ENCODE measurements around the gene DIP2C.
"Not testable (repeated sequence)": the region's sequence is repeated elsewhere in the genome, so short reads cannot be mapped to it uniquely, and the experiment has no call there.

Gene DIP2C

DNA sequence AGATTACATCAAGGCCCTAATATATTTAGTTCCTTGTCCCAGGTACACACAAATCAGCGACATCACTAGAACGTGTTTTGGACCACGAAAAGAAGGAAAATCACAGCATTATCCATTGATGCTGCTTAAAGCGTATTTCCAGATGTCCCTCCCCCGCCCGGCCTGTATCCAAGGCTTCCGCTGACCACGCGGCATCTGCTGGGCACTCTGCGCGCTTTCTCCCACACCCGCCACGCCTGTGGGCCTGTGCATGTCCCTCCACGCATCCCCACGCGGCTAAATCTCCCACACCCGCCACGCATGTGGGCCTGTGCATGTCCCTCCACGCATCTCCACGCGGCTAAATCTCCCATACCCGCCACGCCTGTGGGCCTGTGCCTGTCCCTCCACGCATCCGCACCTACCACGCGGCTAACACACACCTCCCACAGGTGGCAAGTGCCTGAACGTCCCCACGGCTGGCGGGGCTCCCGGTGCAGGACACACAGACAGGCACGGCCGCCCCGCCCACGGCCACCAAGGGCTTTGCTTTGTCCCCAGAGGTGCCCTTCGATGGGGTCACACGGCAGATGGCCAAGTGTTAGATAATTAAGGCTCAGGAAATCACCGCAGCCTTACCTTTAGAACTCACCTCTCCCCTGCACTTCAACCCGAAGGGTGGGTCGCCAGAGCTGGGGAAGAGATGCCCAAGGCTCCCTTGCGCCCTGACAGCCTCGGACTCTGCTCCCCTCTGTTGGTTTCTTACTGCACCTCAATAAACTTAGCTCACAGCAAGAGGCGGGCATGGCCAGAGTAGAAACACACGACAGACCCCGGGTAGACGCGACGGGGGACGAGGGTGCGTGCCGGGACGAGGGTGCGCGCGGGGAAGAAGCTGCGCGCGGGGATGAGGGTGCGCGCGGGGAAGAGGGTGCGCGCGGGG, 49.5 kb downstream of the DIP2C start:
- DNase-seq (ENCODE audit: low spot score) = no peak

DNA sequence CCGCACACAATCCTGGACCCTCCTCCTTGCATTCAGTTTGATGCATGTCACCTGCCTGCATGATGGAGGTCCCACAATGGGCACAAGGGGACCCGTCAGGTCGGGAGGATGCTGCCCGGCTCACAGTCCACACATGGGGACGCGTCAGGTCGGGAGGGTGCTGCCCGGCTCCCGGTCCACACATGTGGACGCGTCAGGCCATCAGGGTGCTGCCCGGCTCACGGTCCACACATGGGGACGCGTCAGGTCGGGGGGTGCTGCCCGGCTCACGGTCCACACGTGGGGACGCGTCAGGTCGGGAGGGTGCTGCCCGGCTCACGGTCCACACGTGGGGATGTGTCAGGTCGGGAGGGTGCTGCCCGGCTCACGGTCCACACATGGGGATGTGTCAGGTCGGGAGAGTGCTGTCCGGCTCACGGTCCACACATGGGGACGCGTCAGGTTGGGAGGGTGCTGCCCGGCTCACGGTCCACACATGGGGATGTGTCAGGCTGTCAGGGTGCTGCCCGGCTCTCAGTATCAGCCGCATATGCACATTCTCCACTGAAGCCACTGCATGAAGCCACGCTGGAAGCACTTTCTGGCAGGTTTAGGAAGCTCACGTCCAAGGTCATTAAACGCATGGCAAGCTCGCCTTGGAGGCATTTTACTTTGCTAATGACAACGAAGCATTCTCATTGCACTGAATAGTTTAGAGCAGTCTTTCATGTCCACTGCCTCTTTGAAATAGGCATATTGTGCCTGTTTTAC, 50.3 kb downstream of the DIP2C start:
- no peak for DNase-seq (ENCODE audit: low spot score)

DNA sequence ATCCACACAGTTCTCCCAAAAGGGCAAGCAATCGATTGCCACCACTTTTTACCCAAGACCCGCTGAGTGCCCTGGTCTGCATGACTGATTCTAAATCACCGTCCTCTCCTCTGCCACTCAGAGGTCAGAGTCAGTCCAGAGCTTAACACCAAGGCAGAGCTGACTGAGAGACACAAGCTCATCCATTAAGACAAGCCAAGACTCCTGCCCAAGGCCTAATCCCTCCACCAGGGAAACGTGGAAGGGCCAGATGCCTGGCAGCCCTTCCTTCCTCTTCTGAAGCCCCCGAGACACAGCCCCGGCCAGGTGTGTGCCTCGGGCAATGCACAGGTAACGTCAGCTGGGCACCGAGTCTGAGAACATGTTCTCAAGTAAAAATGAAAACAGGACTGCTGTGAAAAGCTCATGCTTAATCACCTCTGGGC, 51.7 kb downstream of the DIP2C start:
- no peak for DNase-seq (ENCODE audit: low spot score)

DNA sequence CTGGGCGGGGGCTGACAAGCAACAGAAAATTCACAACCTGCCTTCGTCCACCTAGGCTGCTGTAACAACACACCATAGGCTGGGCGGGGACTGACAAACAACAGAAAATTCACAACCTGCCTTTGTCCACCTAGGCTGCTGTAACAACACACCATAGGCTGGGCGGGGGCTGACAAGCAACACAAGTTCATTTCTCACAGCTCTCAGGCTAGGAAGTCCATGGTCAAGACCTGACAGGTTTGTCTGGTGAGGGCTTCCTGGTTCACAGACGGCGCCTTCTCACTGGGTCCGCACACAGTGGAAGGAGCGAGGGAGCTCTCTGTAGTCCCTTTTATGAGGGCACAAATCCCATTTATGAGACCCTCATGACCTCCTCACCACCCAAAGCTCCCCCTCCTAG, 52.2 kb downstream of the DIP2C start:
- DNase-seq (ENCODE audit: low spot score) = no peak

DNA sequence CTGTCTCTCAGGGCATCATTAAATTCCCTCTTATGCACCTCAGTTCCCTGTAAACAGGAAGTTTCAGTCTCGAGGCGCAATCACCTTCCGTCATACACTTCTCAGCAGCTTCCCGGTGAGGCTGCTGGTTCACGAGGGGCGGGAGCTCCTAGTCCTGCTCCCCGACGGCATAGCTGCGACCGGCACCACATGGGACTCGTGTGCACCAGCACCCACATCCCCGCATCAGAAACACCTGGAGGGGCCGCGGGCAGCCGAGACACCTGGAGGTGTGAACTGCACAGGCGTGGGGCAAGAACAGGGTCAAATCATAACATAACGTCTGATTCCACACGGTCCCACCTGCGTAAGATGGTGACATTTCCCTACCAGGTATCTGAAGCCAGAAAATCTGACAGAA, 52.7 kb downstream of the DIP2C start:
- no peak for DNase-seq (ENCODE audit: low spot score)

DNA sequence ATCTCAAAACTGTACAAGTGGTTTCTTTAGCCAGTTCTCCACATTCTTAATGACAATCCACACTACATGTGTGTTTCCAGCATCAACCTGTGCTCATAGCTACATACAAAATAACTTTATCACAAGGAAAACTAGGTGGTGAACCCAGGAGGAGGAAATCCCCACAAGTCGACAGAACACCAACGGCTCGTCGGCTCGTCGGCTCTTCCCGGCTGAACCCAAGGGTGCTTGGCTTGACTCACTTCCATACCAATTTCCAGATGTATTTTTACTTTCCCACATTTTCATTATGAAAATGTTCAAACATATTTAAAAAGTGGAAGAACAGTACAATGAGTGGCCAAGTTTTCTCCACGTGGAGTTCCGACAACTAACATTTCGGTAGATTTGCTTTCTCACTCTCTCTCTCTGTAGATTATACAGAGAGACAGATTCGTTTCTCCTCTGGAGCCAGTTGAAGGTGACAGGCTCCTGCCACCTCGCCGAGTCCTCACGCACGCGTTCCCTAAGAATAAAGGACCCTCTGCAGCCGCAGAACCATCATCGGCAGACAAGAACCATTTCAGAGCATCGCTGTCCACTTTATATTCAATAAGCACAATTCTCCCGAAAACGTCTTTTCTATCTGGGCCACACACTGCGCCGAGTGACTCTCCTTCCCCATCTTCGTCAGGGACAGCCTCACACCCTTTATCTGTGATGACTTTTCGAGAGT, 53.3 kb downstream of the DIP2C start:
- no peak for DNase-seq (ENCODE audit: low spot score)

DNA sequence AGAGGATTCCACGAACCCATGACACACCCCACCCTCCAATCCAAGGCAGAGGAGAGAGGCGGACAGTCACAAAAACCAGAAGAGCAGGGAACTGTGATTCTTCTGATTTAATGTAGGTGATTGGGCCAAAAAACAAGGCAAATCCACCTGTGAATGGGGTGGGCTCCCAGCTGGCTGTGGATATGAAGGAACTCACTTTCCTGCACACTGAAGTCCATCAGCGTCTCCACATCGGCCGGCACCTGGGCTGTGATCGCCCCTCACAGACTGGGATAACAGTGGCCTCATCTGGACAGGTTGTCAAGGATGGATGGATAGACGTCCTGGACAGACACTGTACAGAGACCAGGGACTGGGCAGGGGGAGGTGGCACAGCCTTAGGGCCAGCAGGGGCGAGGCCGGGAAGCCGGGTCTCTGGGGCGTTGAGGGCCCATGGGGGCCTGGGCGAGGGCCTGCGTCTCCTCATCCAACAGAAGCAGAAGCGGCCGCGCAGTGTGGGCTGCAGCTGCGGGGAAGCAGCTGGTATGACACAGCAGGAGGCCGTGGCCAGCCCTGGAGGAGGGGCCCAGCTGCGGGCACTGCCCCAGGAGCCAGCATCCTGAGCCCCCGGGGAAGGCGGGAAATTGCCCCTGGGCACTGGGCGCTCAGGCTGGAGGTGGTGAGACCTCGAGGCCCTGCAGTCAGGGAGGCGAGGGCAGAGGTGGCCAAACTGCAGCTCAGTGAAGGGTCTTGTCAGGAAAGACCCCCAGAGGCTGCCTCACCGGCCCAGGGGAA, 54.2 kb downstream of the DIP2C start:
- no peak for DNase-seq (ENCODE audit: low spot score)

DNA sequence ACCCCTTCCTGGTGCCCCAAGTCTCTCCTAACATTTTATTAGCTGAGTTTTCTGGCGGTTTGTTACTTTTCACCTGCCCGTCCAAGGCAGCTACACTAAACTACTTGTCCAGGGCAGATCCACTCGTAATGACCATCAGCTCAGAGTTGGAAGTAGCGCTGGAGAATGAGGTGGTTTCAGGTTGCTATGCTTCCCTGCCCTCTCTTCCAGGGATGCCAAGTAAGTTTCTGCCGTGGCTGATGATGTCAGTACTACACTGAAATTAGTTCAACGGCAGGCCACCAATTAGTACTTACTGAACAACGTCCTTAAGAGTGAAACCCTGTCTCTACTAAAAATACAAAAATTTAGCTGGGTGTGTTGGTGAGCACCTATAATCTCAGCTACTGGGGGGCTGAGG, 55.2 kb downstream of the DIP2C start:
- DNase-seq (ENCODE audit: low spot score) = no peak

DNA sequence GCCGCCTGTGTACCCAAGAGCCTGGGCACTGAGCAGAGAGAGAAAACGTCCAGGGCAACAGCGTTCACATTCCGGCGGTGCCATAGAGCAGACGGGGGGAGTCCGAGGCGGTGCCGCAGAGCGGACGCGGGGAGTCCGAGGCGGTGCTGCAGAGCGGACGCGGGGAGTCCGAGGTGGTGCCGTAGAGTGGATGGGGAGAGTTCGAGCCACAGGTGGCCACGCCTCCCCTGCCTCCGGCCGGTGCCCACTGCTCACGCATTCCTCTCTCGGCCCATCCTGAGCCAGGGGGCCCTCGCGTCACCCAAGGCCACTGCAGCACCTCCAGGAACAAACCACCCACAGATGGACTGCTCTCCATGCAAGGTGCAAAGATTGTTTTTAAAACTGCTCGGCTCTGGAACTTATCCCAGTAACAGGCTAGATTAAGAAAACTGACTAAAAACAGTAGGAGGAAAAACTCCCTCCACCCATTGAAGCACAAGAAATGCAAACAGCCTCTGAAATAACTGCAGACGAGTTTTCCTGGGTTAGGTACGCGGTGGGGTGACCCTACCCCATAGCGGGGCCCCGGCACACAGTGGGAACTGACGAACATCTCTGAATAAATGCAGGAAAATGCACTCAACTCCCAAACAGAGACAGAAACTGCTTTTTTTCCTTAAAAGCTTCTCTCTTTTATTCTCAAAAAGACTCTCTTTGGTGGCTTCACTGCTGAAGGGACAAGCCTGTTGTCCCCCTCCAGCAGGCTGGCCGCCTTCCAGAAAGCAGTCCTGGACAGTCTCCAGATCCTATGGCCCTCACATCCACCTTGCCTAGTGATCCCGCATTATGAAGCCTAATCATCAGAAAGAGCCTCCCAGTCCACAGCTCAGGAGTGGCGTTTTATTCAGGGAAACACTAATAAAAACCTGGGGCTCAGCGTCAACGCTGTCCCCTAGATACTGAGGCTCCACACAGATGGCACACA, 55.9 kb downstream of the DIP2C start:
- DNase-seq (ENCODE audit: low spot score) = no peak

DNA sequence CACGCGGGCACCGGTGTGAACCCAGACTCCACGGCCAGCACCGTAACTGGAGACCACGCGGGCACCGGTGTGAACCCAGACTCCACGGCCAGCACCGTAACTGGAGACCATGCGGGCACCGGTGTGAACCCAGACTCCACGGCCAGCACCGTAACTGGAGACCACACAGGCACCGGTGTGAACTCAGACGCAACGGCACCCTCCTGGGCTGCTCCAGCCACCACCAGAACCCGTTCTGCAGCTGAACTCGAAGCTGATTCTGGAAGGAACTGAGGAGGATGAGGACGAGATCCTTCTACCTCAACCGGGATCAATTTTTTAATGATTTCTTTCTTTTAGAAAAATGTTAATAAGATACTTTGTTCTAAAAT, 56.7 kb downstream of the DIP2C start:
- not testable (repeated sequence) for DNase-seq (ENCODE audit: low spot score)

DNA sequence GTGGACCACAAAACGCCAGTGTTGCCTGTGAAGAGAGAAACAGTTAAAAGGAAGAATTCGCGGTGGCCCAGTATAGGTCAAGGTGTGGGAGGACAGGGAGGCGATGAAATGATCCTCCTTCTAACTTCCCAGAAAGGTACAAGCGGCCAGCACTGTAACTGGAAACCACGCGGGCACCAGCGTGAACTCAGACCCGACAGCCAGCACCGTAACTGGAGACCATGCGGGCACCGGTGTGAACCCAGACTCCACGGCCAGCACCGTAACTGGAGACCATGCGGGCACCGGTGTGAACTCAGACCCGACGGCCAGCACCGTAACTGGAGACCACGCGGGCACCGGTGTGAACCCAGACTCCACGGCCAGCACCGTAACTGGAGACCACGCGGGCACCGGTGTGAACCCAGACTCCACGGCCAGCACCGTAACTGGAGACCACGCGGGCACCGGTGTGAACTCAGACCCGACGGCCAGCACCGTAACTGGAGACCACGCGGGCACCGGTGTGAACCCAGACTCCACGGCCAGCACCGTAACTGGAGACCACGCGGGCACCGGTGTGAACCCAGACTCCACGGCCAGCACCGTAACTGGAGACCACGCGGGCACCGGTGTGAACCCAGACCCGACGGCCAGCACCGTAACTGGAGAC, 57.2 kb downstream of the DIP2C start:
- DNase-seq (ENCODE audit: low spot score) = not testable (repeated sequence)

DNA sequence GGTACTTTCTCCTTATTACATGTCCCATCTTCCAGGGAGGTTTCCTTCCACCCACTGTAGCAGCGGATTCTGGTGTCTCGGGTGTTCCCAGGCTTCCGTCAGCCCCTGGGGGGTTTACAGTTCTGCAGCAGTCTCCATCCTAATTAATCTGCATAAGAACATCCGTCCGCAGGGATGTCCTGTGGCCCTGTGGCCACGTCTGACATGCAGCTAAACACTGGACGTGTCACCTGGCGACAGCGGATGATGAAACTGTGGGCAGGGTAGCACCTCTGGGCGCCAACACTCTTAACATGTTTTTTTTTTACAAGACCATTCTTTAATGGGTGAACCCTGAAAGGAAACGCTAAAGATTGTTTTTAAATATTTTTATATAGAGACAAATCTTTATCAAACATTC, 58.2 kb downstream of the DIP2C start:
- DNase-seq (ENCODE audit: low spot score) = no peak

DNA sequence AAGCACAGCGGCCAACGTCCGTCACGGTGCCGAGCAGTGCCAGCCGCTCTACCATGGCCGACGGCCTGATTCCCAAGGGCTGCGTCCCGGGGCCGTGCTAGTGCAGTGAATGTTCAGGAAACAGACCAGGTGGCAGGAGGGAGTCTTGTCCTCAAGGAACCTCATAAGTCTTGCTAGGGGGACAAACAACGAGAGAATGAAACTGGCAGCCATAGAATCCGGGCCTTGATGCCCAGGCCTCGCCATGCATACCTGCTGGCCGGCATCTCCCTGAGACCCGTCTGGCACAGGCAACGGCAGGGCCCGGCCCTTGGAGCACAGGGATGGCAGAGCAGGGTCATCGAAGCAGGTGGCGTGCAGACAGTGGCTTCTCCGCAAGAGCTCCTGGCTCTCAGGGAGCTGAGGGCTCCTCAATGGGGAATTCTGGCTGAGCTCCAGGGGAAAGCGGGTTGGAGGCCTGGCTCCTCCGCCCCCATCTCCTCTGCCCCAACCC, 58.8 kb downstream of the DIP2C start:
- DNase-seq (ENCODE audit: low spot score) = no peak

DNA sequence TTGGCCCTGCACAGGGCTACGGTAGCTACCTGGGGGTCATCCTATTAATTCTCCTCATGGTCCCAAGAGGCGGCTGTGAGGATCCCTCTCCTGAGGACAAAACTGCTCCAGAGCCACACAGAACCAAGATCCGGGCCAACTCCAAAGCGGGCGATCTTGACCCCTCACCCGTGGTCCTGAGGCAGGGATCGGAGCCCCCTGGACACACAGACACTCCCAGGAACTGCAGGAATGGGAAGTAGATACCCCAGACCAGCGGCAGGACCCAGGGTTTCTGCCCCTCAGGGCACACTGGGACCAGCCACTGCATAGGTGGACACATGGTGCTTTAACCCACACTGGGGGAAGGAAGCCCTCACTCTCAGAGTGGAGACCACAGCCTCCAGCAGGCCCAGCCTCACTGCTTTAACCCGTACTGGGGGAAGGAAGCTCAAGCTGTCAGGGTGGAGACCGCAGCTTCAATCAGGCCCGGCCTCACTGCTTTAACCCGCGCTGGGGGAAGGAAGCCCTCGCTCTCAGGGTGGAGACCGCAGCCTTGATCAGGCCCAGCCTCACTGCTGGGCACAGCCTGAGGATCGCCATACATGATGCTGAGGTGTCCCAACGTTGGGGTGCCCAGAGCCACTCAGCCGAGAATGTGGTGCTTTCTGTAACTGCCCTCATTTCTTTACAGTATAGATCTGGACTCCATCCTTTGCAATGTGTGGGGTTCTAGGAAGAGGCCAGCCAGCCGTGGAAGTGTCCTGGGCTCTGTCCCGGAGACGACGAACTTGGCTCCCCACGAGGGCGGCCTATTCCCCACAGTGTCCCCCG, 60.1 kb downstream of the DIP2C start:
- no peak for DNase-seq (ENCODE audit: low spot score)

DNA sequence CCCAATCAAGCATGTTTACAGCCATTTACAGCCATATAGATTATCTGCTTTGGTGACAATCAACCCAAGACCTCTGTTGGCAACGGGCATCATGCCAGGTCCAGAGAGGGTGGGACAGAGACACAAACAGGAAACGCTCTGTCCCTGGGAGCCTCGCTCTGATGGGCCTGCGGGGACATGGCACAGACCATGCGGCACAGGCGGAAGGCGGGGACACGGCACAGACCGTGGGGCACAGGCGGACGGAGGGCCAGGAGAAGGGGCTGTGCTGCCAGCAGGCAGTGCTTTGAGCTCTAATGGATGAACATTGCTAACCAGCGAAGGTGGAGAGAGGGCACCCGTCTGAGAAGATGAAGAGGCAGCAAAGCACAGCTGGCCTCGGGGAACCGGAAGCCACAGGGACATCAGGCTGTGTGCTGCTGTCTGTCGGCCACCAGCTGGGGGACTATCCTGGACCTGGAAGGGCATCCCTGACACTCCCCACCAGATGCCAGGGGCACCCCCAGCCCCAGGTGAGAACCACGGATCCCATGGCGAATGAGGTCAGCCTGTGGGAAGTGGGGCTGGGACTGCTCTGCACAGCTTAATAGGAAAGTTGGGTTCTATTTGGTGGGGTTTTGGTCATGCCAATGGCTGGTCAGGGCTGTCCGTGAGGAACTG, 61.0 kb downstream of the DIP2C start:
- no peak for DNase-seq (ENCODE audit: low spot score)

DNA sequence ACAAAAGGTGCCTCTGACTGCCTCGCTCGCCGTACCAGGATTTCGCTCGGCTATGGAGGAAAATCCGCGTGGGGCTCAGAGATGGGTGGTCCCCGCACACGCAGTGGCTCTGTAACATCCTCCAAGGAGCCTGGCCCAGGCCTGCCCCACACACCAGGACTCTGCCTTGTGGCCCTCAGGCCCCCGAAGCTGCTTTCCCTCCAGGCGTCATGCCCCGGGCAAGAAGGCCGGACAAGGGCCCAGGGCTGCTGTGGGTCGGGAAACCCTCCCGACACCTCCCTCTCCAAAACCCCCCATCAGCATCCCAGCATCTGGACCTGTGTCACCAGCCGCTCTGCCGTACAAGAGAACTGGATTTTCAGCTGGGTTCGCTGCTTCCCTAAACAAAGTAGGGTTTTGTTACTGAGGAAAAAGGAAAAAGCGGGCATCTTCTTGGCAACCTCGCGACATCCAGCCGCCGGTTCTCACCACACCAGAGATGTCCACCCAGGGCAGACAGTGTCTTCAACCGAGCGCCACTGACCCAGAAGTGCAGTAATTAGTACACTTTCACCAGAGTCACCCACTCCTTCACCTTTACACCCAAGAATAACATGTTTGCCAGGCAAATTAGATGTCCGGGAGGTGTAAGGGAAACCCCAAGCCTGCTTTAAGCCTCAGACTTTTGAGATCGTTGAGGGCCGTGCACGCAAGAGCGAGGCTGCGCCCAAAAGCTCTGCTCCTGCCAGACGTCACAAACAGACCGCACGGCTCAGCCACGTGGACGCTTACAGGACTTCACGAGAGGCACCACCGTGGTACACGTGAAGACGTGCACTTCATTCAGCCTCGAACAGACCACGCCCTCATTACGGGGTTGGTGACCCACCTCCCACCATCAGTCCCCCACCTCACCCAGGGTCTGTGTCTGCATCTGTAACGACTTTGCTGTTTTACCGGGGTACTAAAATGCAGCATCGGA, 62.2 kb downstream of the DIP2C start:
- no peak for DNase-seq (ENCODE audit: low spot score)
